CD4-positive, alpha-beta T cell (primary cell): ENCODE data around the gene TBCB. TPM values are rescaled to one million over a fixed set of nuclear protein-coding genes. Genes with fewer than 3 reads are reported as not detected.
A peak's percentile ranks its signal among the peaks of the same experiment; 100 is the strongest.

Experiments used
- ATAC-seq: fragments of 200-7000 bp; cut with Tn5 transposase; one replicate; pipeline ENCODE4 v1.10.0; 2022; ENCODE audit warnings: mild to moderate bottlenecking; ENCODE audit not compliant: poor library complexity
- CTCF ChIA-PET: fragments of 350-600 bp; sonication (Branson Sonifier 250); formaldehyde crosslinking; loops from one replicate; lab custom pipeline; 2021; ENCODE audit warnings: antibody characterized with exemption, inconsistent platforms; lab: Charles Lee
- POLR2A ChIA-PET: fragments of 350-600 bp; sonication (Branson Sonifier 250); formaldehyde crosslinking; loops from one replicate; lab custom pipeline; 2021; ENCODE audit warnings: antibody characterized with exemption, inconsistent platforms; lab: Charles Lee
- DNase-seq, 14 experiments: peaks; one replicate each; pipeline ENCODE4 v3.0.0-alpha.2; 2013 to 2020; ENCODE audit warnings: mixed read lengths in 2 of 14
- H3K27ac ChIP-seq, 2 donors: one replicate each; pipeline versions ENCODE4 v1.5.1 to v1.7.0; 2013; ENCODE audit warnings: low read length in 2 of 2, low read depth in 1 of 2, mild to moderate bottlenecking in 1 of 2
- H3K27me3 ChIP-seq, 2 experiments: 1 replicate in 1 of 2; 2 replicates in 1 of 2; pipeline versions ENCODE4 v1.6.1 to v1.7.0; 2013; ENCODE audit warnings: low read length in 2 of 2, control low read depth in 1 of 2, mild to moderate bottlenecking in 1 of 2, moderate library complexity in 1 of 2; ENCODE audit not compliant: insufficient read depth in 2 of 2, control insufficient read depth in 1 of 2
- H3K36me3 ChIP-seq: one replicate; pipeline ENCODE4 v1.6.1; 2013; ENCODE audit warnings: low read length, control low read depth; ENCODE audit not compliant: insufficient read depth
- H3K4me1 ChIP-seq: one replicate; pipeline ENCODE4 v1.6.1; 2013; ENCODE audit warnings: low read length, control low read depth; ENCODE audit not compliant: insufficient read depth
- H3K4me3 ChIP-seq: one replicate; pipeline ENCODE4 v1.5.1; 2013; ENCODE audit warnings: mild to moderate bottlenecking, low read length, moderate library complexity
- H3K9me3 ChIP-seq, 2 experiments: 1 replicate in 1 of 2; 2 replicates in 1 of 2; pipeline versions ENCODE4 v1.6.1 to v1.7.0; 2013; ENCODE audit warnings: low read length in 2 of 2, mild to moderate bottlenecking in 2 of 2, control low read depth in 1 of 2, moderate library complexity in 1 of 2; ENCODE audit not compliant: control insufficient read depth in 1 of 2, insufficient read depth in 1 of 2
- H3K27ac Mint-ChIP-seq: one replicate; pipeline ENCODE4 v1.8.0; 2020; ENCODE audit warnings: mixed read lengths
- H3K27me3 Mint-ChIP-seq: one replicate; pipeline ENCODE4 v1.8.0; 2021; ENCODE audit warnings: mixed read lengths
- H3K36me3 Mint-ChIP-seq: one replicate; pipeline ENCODE4 v1.8.0; 2021; ENCODE audit warnings: low read depth, mixed read lengths
- H3K4me1 Mint-ChIP-seq: one replicate; pipeline ENCODE4 v1.8.0; 2021; ENCODE audit warnings: low read depth, mixed read lengths
- H3K4me3 Mint-ChIP-seq: one replicate; pipeline ENCODE4 v1.8.0; 2020; ENCODE audit warnings: mild to moderate bottlenecking, mixed read lengths
- H3K9me3 Mint-ChIP-seq: one replicate; pipeline ENCODE4 v1.8.0; 2020; ENCODE audit warnings: mixed read lengths
- CTCF ChIP-seq: fragments of 200-600 bp; IDR thresholded peaks from one replicate; pipeline ENCODE4 v1.8.0; 2022; ENCODE audit warnings: antibody characterized with exemption, mild to moderate bottlenecking
- intact Hi-C, 2 experiments: fragments of 100-400 bp; cut with DNase I in 1 of 2; cut with micrococcal nuclease in 1 of 2; formaldehyde crosslinking; loops; one replicate each; pipeline versions ENCODE4 v1.15.1 to v1.9.0; 2023 to 2025; cut with DNase I, micrococcal nuclease
- total RNA-seq, 174 experiments: library from RNA in 2 of 174; stranded (reverse) in 2 of 174; gene quantifications; one replicate each; pipeline ENCODE4 v1.2.3 and lab custom pipeline; 2021 to 2026

The TBCB gene
- total RNA-seq, 2 experiments from 2014 or later: 67.5 to 68.0 TPM

- no peak for DNase-seq
- no peak for TF ChIP-seq CTCF
- CTCF ChIA-PET: interaction anchor here (0.7 to 2.0 kb wide), 2 partner anchors 11 to 22 kb away, joined by 5 to 15 read pairs; no protein-coding TSS in a partner anchor
- H3K27ac ChIP-seq: peak overlapping the region; percentile 76 to 80
- no peaks in the 10 kb centered on the region for H3K9me3 Mint-ChIP-seq
- no peaks in the 10 kb centered on the region for H3K27me3 Mint-ChIP-seq
- POLR2A ChIA-PET: interaction anchor here (0.6 to 2.6 kb wide), 7 partner anchors 10 to 187 kb away, joined by 3 to 44 read pairs (median 7); partner anchors contain the start of genes POLR2I, TBCB, ZNF146 and ZNF565
- ATAC-seq: no peak
- intact Hi-C loops: loop anchor here in 1 of 2 experiments (1.0 kb wide), 1 partner anchor 11 kb away; no protein-coding TSS in a partner anchor
- peak overlapping the region; percentile 97 for H3K4me3 ChIP-seq
- H3K9me3 ChIP-seq: no peaks in the 10 kb centered on the region
- H3K4me3 Mint-ChIP-seq: peak overlapping the region; percentile 89
- peak overlapping the region; percentile 60 for H3K27ac Mint-ChIP-seq
- H3K36me3 ChIP-seq: peaks cover 15% of the 10 kb centered on the region
- H3K27me3 ChIP-seq: no peaks in the 10 kb centered on the region
- H3K4me1 Mint-ChIP-seq: peaks cover 22% of the 10 kb centered on the region
- H3K4me1 ChIP-seq: peaks cover 25% of the 10 kb centered on the region
- H3K36me3 Mint-ChIP-seq: peaks cover 38% of the 10 kb centered on the region
These were observed 23.8 kb downstream of the TBCB start for GRCh38 chr19:36139120-36139472.

- Mint-ChIP-seq H3K27ac (peak within 1 kb of the TSS; percentile 60), H3K4me1 (peaks cover 22% of the 10 kb centered on the region), H3K4me3 (peak within 1 kb of the TSS; percentile 89), H3K36me3 (peaks cover 41% of the 10 kb centered on the region), H3K9me3 (no peaks in the 10 kb centered on the region), H3K27me3 (no peaks in the 10 kb centered on the region)
- Histone ChIP-seq H3K27ac (peak within 1 kb of the TSS; percentile 76 to 80), H3K4me3 (peak within 1 kb of the TSS; percentile 97), H3K9me3 (no peaks in the 10 kb centered on the region), H3K36me3 (peaks cover 21% of the 10 kb centered on the region), H3K27me3 (no peaks in the 10 kb centered on the region), H3K4me1 (peaks cover 25% of the 10 kb centered on the region)
- ChIA-PET POLR2A (interaction anchor here (0.7 to 2.0 kb wide), 6 partner anchors 10 to 187 kb away, joined by 3 to 44 read pairs (median 5); partner anchors contain the start of genes POLR2I, TBCB, ZNF146 and ZNF565), CTCF (interaction anchor here (1.6 to 2.0 kb wide), 2 partner anchors 12 to 75 kb away, joined by 7 to 15 read pairs; partner anchors contain the start of genes ZNF146 and ZNF565)
- DNase-seq (peak; percentile 82 to 95 (median 88)), ATAC-seq (peak; percentile 63)
- no peak for TF ChIP-seq CTCF
- intact Hi-C loops: loop anchor here (1.0 to 5.0 kb wide), 5 partner anchors 11 to 85 kb away; partner anchors contain the start of genes TBCB (in 1 of the 2), THAP8 (in 1 of the 2), WDR62 (in 1 of the 2) and ZNF565 (in 1 of the 2)
These were observed 24.4 kb downstream of the TBCB start, which contains the start of gene CAPNS1 for GRCh38 chr19:36139473-36140303. CAPNS1 (plus strand) TSS chr19:36140066; CDS start chr19:36141012, 946 bp downstream.

GRCh38 chr19:36140304-36141038, 25.2 kb downstream of the TBCB start:
- peak; percentile 11 for ATAC-seq
- peak overlapping the region; percentile 97 for H3K4me3 ChIP-seq
- H3K27ac Mint-ChIP-seq: peak overlapping the region; percentile 60
- H3K4me1 Mint-ChIP-seq: peaks cover 22% of the 10 kb centered on the region
- DNase-seq: peak in 10 of 14 experiments; percentile 8 to 74 (median 28)
- ChIA-PET CTCF (interaction anchor here (1.6 to 2.0 kb wide), 2 partner anchors 13 to 75 kb away, joined by 7 to 15 read pairs; partner anchors contain the start of genes ZNF146 and ZNF565), POLR2A (interaction anchor here (1.0 to 2.0 kb wide), 4 partner anchors 10 to 33 kb away, joined by 3 to 44 read pairs (median 12); partner anchors contain the start of genes POLR2I and TBCB)
- no peaks in the 10 kb centered on the region for H3K9me3 ChIP-seq
- peaks cover 23% of the 10 kb centered on the region for H3K36me3 ChIP-seq
- peaks cover 25% of the 10 kb centered on the region for H3K4me1 ChIP-seq
- H3K27me3 Mint-ChIP-seq: no peaks in the 10 kb centered on the region
- H3K27me3 ChIP-seq: no peaks in the 10 kb centered on the region
- H3K4me3 Mint-ChIP-seq: peak overlapping the region; percentile 89
- intact Hi-C loops: loop anchor here (1.0 to 5.0 kb wide), 5 partner anchors 14 to 86 kb away; partner anchors contain the start of genes THAP8 (in 2 of the 2), WDR62 (in 2 of the 2), TBCB (in 1 of the 2) and ZNF565 (in 1 of the 2)
- H3K36me3 Mint-ChIP-seq: peaks cover 48% of the 10 kb centered on the region
- H3K9me3 Mint-ChIP-seq: no peaks in the 10 kb centered on the region
- TF ChIP-seq CTCF: no peak
- peak overlapping the region; percentile 50 to 80 for H3K27ac ChIP-seq
